ENCODE data around the gene TEPSIN.

The TEPSIN gene

GRCh38 chr17:81267390-81268067 lies 28.7 kb upstream of the TEPSIN start:
- DNase-seq = no peak

- DNase-seq = no peak
Observed at GRCh38 chr17:81265576-81265975, 26.7 kb upstream of the TEPSIN start.

GRCh38 chr17:81264640-81265039 lies 25.8 kb upstream of the TEPSIN start:
- no peak for DNase-seq

- DNase-seq = no peak
Observed at GRCh38 chr17:81263371-81264181, 24.7 kb upstream of the TEPSIN start.

GRCh38 chr17:81261582-81262336 lies 22.9 kb upstream of the TEPSIN start:
- DNase-seq = no peak

GRCh38 chr17:81261096-81261495 lies 22.2 kb upstream of the TEPSIN start:
- no peak for DNase-seq

GRCh38 chr17:81260641-81261040 lies 21.8 kb upstream of the TEPSIN start:
- no peak for DNase-seq

- no peak for DNase-seq
Observed at GRCh38 chr17:81260171-81260570, 21.3 kb upstream of the TEPSIN start.

GRCh38 chr17:81259058-81259605 lies 20.3 kb upstream of the TEPSIN start:
- no peak for DNase-seq

- no peak for DNase-seq
Observed at GRCh38 chr17:81258292-81258691, 19.4 kb upstream of the TEPSIN start.

GRCh38 chr17:81257533-81257932 lies 18.7 kb upstream of the TEPSIN start:
- DNase-seq = no peak

- no peak for DNase-seq
Observed at GRCh38 chr17:81256616-81257015, 17.8 kb upstream of the TEPSIN start.

GRCh38 chr17:81254955-81255717 lies 16.3 kb upstream of the TEPSIN start:
- DNase-seq = no peak

GRCh38 chr17:81253358-81254131 lies 14.7 kb upstream of the TEPSIN start:
- peak; percentile 60 for DNase-seq

GRCh38 chr17:81252987-81253329 lies 14.1 kb upstream of the TEPSIN start:
- no peak for DNase-seq

GRCh38 chr17:81252326-81252986 lies 13.6 kb upstream of the TEPSIN start:
- DNase-seq = no peak

GRCh38 chr17:81251709-81252301 lies 12.9 kb upstream of the TEPSIN start:
- no peak for DNase-seq

- DNase-seq = no peak
Observed at GRCh38 chr17:81251094-81251708, 12.3 kb upstream of the TEPSIN start.

GRCh38 chr17:81250286-81251093 lies 11.6 kb upstream of the TEPSIN start:
- no peak for DNase-seq
